ENCODE measurements around the gene MACROH2A1.

GRCh38 chr5:135306557-135306956 is 92.5 kb downstream of the MACROH2A1 start:
- TF ChIP-seq TOX (CRISPR knock-in tag; IDR thresholded peaks at IDR 0.05; ENCODE audit: borderline replicate concordance), result no peak
- TF ChIP-seq ESRRG (CRISPR knock-in tag; IDR thresholded peaks at IDR 0.05), result no peak
- no peak for TF ChIP-seq CREB5 (CRISPR knock-in tag; IDR thresholded peaks at IDR 0.05; ENCODE audit: low read depth)
- no peak for TF ChIP-seq PATZ1 (CRISPR knock-in tag; IDR thresholded peaks at IDR 0.05; ENCODE audit: borderline replicate concordance)
- no peak for TF ChIP-seq TCF4 (CRISPR knock-in tag; IDR thresholded peaks at IDR 0.05; ENCODE audit: borderline replicate concordance)
- no peak for TF ChIP-seq TSHZ2 (CRISPR knock-in tag; IDR thresholded peaks at IDR 0.05)
- no peak for TF ChIP-seq RARB (CRISPR knock-in tag; IDR thresholded peaks at IDR 0.05)
- no peak for TF ChIP-seq GLIS3 (CRISPR knock-in tag; IDR thresholded peaks at IDR 0.05)
- no peak for TF ChIP-seq ARNTL (CRISPR knock-in tag; IDR thresholded peaks at IDR 0.05; ENCODE audit: borderline replicate concordance, low read depth)

Data from SK-N-SH treated with all-trans-retinoic acid at 6 μM for 48 hours (cell line).